GM18526 (cell line): Measurements from ENCODE around the gene RAC3.
A peak's percentile ranks its signal among the peaks of the same experiment; 100 is the strongest.

Source experiments
- POLR2A ChIP-seq: IDR thresholded peaks from 3 replicates; pipeline ENCODE4 v1.6.1; 2011; ENCODE audit not compliant: insufficient read length; ENCODE audit errors: extremely low read depth

Gene RAC3

GRCh38 chr17:82059272-82060000 is 28.0 kb downstream of the RAC3 start:
- no peak for TF ChIP-seq POLR2A

GRCh38 chr17:82060001-82060380 is 28.5 kb downstream of the RAC3 start:
- TF ChIP-seq POLR2A = no peak

GRCh38 chr17:82060614-82061013 is 29.1 kb downstream of the RAC3 start:
- no peak for TF ChIP-seq POLR2A

GRCh38 chr17:82061047-82061925 is 29.8 kb downstream of the RAC3 start:
- TF ChIP-seq POLR2A = no peak

GRCh38 chr17:82062076-82062983 is 30.9 kb downstream of the RAC3 start:
- no peak for TF ChIP-seq POLR2A

GRCh38 chr17:82062984-82063368 is 31.5 kb downstream of the RAC3 start:
- TF ChIP-seq POLR2A = no peak

GRCh38 chr17:82063424-82064415 is 32.2 kb downstream of the RAC3 start:
- no peak for TF ChIP-seq POLR2A

GRCh38 chr17:82064433-82065192 is 33.1 kb downstream of the RAC3 start:
- no peak for TF ChIP-seq POLR2A

GRCh38 chr17:82065193-82065637 is 33.7 kb downstream of the RAC3 start:
- TF ChIP-seq POLR2A = no peak

GRCh38 chr17:82065638-82066303 is 34.3 kb downstream of the RAC3 start, which contains the start of gene DUS1L:
Gene DUS1L (minus strand): TSS chr17:82065804. CDS start chr17:82065059, 745 bp downstream.
- peak; percentile 76 for TF ChIP-seq POLR2A

GRCh38 chr17:82070611-82071010 is 39.1 kb downstream of the RAC3 start:
- TF ChIP-seq POLR2A = no peak

GRCh38 chr17:82072827-82073226 is 41.3 kb downstream of the RAC3 start:
- no peak for TF ChIP-seq POLR2A

GRCh38 chr17:82073446-82073845 is 42.0 kb downstream of the RAC3 start:
- no peak for TF ChIP-seq POLR2A
